OCI-LY7 (cell line): ENCODE data around the gene OR5I1.

Experiments
- CTCF ChIP-seq: fragments of 200-600 bp; sonication (generic); conservative IDR thresholded peaks from 2 replicates; pipeline ENCODE4 v1.5.1; 2014; ENCODE audit warnings: mild to moderate bottlenecking, antibody characterized with exemption, low read length, moderate library complexity, mixed read lengths
- EZH2phosphoT487 ChIP-seq: fragments of 200-600 bp; sonication (generic); IDR thresholded peaks from 2 replicates; pipeline ENCODE4 v1.6.1; 2018; ENCODE audit warnings: low read depth, borderline replicate concordance, mild to moderate bottlenecking, mixed run types, antibody characterized with exemption, low read length, moderate library complexity, mixed read lengths

GRCh38 chr11:55970935-55971334, 34.7 kb upstream of the OR5I1 start:
- TF ChIP-seq CTCF (no peak), EZH2phosphoT487 (no peak)
